SH-SY5Y (cell line): Measurements from ENCODE around the gene SFXN5.

Experiments used
- GATA2 ChIP-seq: IDR thresholded peaks from 2 replicates; pipeline ENCODE4 v1.6.1; 2011; ENCODE audit warnings: mild to moderate bottlenecking, low read depth, low read length
- GATA3 ChIP-seq: IDR thresholded peaks from 2 replicates; pipeline ENCODE4 v1.6.1; 2011; ENCODE audit warnings: low read depth, mild to moderate bottlenecking, low read length, moderate library complexity

GRCh38 chr2:73112913-73113854 lies 41.7 kb upstream of the SFXN5 start, which contains the start of gene RAB11FIP5:
- TF ChIP-seq GATA3 (no peak), GATA2 (no peak)
